Heart right ventricle (tissue), 16 donors: Measurements from ENCODE around the gene TREX2. TPM values are rescaled to one million over a fixed set of nuclear protein-coding genes. Genes with fewer than 3 reads are reported as not detected.
A peak's percentile ranks its signal among the peaks of the same experiment; 100 is the strongest.

Experiments used
- ATAC-seq, 8 donors: fragments of 200-7000 bp; cut with Tn5 transposase; one replicate each; pipeline ENCODE4 v1.9.1; 2020; ENCODE audit warnings: mild to moderate bottlenecking in 8 of 8, moderate library complexity in 8 of 8, moderate number of reproducible peaks in 1 of 8
- DNase-seq, 2 donors: peaks; one replicate each; pipeline ENCODE4 v3.0.0-alpha.2; 2020
- H3K27ac ChIP-seq, 10 donors: fragments of 200-600 bp; sonication (generic) in 2 of 10; one replicate each; pipeline versions ENCODE4 v1.5.0 to v1.8.0; 2020 to 2022; ENCODE audit warnings: mild to moderate bottlenecking in 3 of 10
- H3K27me3 ChIP-seq, 7 donors: fragments of 200-600 bp; one replicate each; pipeline ENCODE4 v1.8.0; 2021 to 2022; ENCODE audit warnings: mild to moderate bottlenecking in 2 of 7
- H3K36me3 ChIP-seq, 9 donors: fragments of 200-600 bp; sonication (generic) in 1 of 9; one replicate each; pipeline versions ENCODE4 v1.5.0 to v1.8.0; 2020 to 2022; ENCODE audit warnings: mild to moderate bottlenecking in 2 of 9
- H3K4me1 ChIP-seq, 9 donors: fragments of 200-600 bp; sonication (generic) in 1 of 9; one replicate each; pipeline versions ENCODE4 v1.5.0 to v1.8.0; 2020 to 2022; ENCODE audit warnings: mild to moderate bottlenecking in 4 of 9
- H3K4me3 ChIP-seq, 10 donors: fragments of 200-600 bp; sonication (generic) in 2 of 10; one replicate each; pipeline versions ENCODE4 v1.5.0 to v1.8.0; 2020 to 2022; ENCODE audit warnings: mild to moderate bottlenecking in 7 of 10, moderate library complexity in 2 of 10
- H3K9me3 ChIP-seq, 11 donors: fragments of 200-600 bp in 10 of 11; sonication (generic) in 2 of 11; one replicate each; pipeline versions ENCODE4 v1.5.0 to v1.8.0; 2013 to 2022; ENCODE audit warnings: mild to moderate bottlenecking in 2 of 11, control low read depth in 1 of 11, moderate library complexity in 1 of 11
- WGBS, 2 donors: extraction: QIAGEN DNeasy Blood & Tissue Kit; methylation state at CpG; one replicate each; pipeline ENCODE4 v1.1.7; 2013; ENCODE audit warnings: inconsistent platforms in 1 of 2; 5-methylcytosine and 5-hydroxymethylcytosine counted together
- intact Hi-C, 10 donors: fragments of 100-400 bp; cut with DNase I; formaldehyde crosslinking; loops; one replicate each; pipeline versions ENCODE4 v1.11.1 to v1.14.2; 2022
- polyA plus RNA-seq, 2 donors: library from polyadenylated mRNA; stranded (reverse); fragments of 200-250 nt; gene quantifications; one replicate each; pipeline ENCODE4 v1.2.3, GENCODE V29; 2013
- total RNA-seq, 10 donors: library from RNA; stranded (reverse); fragmentation: NEBNext Ultra II Directional in 3 of 10; extraction: Animal tissue kit (Norgen Biotek cat#: 25700) in 3 of 10; gene quantifications; one replicate each; pipeline versions ENCODE4 v1.2.1 to v1.2.4, GENCODE V29; 2021 to 2023
- TF ChIP-seq, protein P1 (sequence below), 9 donors: fragments of 200-600 bp; sonication (generic) in 2 of 9; IDR thresholded peaks; one replicate each; pipeline versions ENCODE4 v1.5.0 to v1.8.0; 2021 to 2022; ENCODE audit warnings: antibody characterized with exemption in 9 of 9, mild to moderate bottlenecking in 5 of 9, moderate library complexity in 1 of 9
- donor health status: Arrhythmogenic right ventricular cardiomyopathy.
- donor health status: ischemic (EF 13 %, LVEDD 7.1; RV severe dilation, severe dysfunction).
- donor health status: healthy with polysubstance abuse.
- donor health status: DM: no; HTN: yes; CAD: no.
- donor health status: DM: no; HTN: no; CAD: no.
- donor health status: ischemic (EF 25% LVEDD 6.9; RV normal size, moderate dysfunction).
- donor health status: ischemic (EF 25% LVEDD 5.7; RV mildly dilated, moderate dysfunction).
- donor health status: healthy.
- donor health status: DM: yes; HTN: yes; CAD: no.
- donor health status: Ischemic cardiomyopathy.
- donor health status: ischemic (EF 35%, LVEDD 5.7; RV mildly dilated, moderate dysfunction).
- donor health status: nonischemic (EF 11% LVEDD 7.7; RV severe dilation, severe dysfunction).
- donor health status: DM: yes; HTN: yes; CAD: no.
- donor health status: PGD.
- donor health status: ischemic (EF 29% LVEDD 5.4; RV normal size, mild dysfunction).
- donor health status: nonischemic (EF 23%, LVEDD 6.1; RV moderate dilation, normal function).

TREX2 gene
- total and polyA plus RNA-seq, 12 donors: 0.20 to 0.44 (median 0.31) TPM; not detected in 4

DNA sequence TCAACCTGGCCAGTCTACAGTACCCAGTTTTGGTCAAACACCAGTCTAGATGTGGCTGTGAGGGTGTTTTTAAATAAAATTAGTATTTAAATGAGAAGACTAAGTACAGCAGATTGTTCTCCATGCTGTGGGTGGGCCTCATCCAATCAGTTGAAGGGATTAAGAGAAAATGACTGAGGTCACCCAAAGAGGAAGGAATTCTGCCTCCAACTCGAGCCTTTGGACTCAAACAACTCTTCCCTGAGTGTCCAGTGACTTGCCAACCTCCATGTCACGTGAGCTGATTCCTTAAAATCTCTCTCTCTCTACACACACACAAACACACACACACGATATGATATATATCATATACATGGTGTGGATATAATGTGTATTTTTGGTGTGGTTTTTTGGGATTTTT lies 10.0 kb downstream of the TREX2 start:
- DNase-seq: no peak
- Histone ChIP-seq H3K4me1 (no peaks in the 10 kb centered on the region), H3K27ac (no peak overlapping the region), H3K27me3 (no peaks in the 10 kb centered on the region), H3K4me3 (no peak overlapping the region), H3K36me3 (no peaks in the 10 kb centered on the region), H3K9me3 (peaks cover 0 to 10% (median 0%) of the 10 kb centered on the region in 11 donors)
- intact Hi-C loops: loop anchor here in 1 of 10 donors (10.0 kb wide), 2 partner anchors 401 to 471 kb away; no protein-coding TSS in a partner anchor
- no peak for ATAC-seq
- TF ChIP-seq, protein P1, sequence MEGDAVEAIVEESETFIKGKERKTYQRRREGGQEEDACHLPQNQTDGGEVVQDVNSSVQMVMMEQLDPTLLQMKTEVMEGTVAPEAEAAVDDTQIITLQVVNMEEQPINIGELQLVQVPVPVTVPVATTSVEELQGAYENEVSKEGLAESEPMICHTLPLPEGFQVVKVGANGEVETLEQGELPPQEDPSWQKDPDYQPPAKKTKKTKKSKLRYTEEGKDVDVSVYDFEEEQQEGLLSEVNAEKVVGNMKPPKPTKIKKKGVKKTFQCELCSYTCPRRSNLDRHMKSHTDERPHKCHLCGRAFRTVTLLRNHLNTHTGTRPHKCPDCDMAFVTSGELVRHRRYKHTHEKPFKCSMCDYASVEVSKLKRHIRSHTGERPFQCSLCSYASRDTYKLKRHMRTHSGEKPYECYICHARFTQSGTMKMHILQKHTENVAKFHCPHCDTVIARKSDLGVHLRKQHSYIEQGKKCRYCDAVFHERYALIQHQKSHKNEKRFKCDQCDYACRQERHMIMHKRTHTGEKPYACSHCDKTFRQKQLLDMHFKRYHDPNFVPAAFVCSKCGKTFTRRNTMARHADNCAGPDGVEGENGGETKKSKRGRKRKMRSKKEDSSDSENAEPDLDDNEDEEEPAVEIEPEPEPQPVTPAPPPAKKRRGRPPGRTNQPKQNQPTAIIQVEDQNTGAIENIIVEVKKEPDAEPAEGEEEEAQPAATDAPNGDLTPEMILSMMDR (IDR thresholded peaks at IDR 0.05): no peak
- WGBS, 2 donors: 71 to 86% methylated on average over 3 of the region's 3 CpGs

DNA sequence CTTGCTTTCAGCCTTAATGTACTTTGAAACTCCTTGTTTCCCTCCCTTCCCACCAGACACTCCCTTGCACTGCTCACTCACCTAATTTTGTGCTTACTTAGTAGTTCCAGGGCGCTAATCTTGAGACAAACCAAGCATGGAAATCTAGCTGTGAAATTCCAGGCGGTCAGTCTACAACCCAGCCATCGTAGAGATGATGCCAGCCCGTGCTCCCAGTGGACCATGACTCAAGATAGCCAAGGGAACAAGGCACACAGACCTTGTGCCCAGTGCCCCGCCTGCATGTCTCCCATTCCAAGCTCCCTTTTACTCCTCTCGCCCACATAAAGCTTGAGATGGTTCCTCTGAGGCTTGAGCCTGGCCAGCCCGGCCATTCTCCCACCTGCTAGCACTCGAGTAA lies 11.1 kb downstream of the TREX2 start:
- 85 to 89% methylated on average over 8 of the region's 8 CpGs for WGBS, 2 donors

DNA sequence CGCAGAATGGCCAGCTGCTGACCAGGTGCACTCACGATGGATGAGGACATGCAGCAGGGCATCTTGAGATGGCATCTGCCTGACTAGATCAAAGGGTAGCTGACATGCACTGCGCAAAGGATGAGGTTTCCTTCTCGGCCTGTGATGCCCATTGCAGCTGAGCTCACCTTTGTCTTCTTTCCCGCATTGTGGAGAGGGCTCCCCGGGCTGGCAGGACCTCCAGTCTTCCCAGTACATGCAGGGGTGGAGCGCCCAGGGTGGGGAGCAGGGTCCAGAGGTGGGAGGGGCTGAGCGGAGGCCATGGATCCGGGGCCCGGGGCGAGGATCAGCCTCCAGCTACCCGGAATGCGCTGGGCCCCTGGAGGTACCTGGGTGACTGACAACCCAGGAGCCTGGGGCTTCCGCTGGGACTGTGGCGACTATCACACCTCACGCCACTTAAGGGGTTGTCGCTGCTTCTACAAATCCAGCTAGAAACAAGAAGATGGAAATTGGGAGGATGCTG lies 12.0 kb downstream of the TREX2 start:
- Histone ChIP-seq H3K4me1 (no peaks in the 10 kb centered on the region), H3K4me3 (no peak overlapping the region), H3K36me3 (no peaks in the 10 kb centered on the region), H3K27ac (no peak overlapping the region), H3K9me3 (peaks cover 0 to 13% (median 0%) of the 10 kb centered on the region in 11 donors), H3K27me3 (no peaks in the 10 kb centered on the region)
- DNase-seq (no peak), ATAC-seq (peak in 1 of 8 donors; percentile 38)
- TF ChIP-seq, protein P1 (IDR thresholded peaks at IDR 0.05): no peak
- 91 to 92% methylated on average over 12 to 17 of the region's 17 CpGs for WGBS, 2 donors
- intact Hi-C loops: loop anchor here in 1 of 10 donors (10.0 kb wide), 2 partner anchors 399 to 469 kb away; no protein-coding TSS in a partner anchor

More for the DNA sequence above, 11.1 kb downstream of the TREX2 start:
- ATAC-seq (no peak), DNase-seq (no peak)
- no peaks in the 10 kb centered on the region for H3K27me3 ChIP-seq
- intact Hi-C loops: loop anchor here in 1 of 10 donors (10.0 kb wide), 2 partner anchors 400 to 470 kb away; no protein-coding TSS in a partner anchor
- TF ChIP-seq, protein P1 (IDR thresholded peaks at IDR 0.05): no peak
- H3K27ac ChIP-seq: no peak overlapping the region
- no peak overlapping the region for H3K4me3 ChIP-seq
- H3K4me1 ChIP-seq: no peaks in the 10 kb centered on the region
- H3K36me3 ChIP-seq: no peaks in the 10 kb centered on the region
- H3K9me3 ChIP-seq: peaks cover 0 to 15% (median 0%) of the 10 kb centered on the region in 11 donors

DNA sequence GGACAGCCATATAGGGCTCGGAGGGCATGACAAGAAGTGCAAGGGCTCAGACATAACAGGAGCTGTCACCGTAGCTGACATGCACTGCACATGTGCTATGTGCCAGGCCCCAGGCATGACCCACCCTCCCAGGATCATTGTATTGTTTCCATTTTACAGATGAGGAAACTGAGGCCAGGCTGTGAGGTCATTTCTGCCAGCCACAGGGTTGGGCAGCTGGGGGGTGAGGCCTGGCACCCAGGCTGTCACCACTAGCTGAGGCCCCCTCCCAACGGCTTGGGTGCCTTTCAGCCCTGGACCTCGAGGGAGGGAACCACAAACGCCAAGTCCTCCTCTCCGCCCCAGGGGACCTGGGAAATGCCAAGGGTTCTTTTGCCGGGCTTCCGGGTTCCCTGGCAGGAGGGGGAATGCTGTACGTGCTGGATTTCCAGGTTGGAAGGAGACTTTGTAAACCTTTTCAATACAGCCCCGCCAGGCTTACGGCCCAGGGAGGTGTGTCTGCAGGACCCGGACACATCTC lies 12.6 kb downstream of the TREX2 start:
- Histone ChIP-seq H3K27me3 (no peaks in the 10 kb centered on the region), H3K4me3 (no peak overlapping the region), H3K27ac (no peak overlapping the region), H3K9me3 (peaks cover 0 to 13% (median 0%) of the 10 kb centered on the region in 11 donors), H3K4me1 (no peaks in the 10 kb centered on the region), H3K36me3 (no peaks in the 10 kb centered on the region)
- 75 to 83% methylated on average over 12 of the region's 12 CpGs for WGBS, 2 donors
- no peak for DNase-seq
- TF ChIP-seq, protein P1 (IDR thresholded peaks at IDR 0.05): no peak
- no peak for ATAC-seq
- intact Hi-C loops: loop anchor here in 1 of 10 donors (10.0 kb wide), 2 partner anchors 398 to 468 kb away; no protein-coding TSS in a partner anchor
